HG03521 (cell line): ENCODE data around the gene GRIK4.

Experiments
- ATAC-seq: cut with Tn5 transposase; IDR thresholded peaks from one replicate; pipeline ENCODE4 v1.9.1; 2021; ENCODE audit warnings: mild to moderate bottlenecking, moderate library complexity; ENCODE audit not compliant: unreplicated experiment

The GRIK4 gene

DNA sequence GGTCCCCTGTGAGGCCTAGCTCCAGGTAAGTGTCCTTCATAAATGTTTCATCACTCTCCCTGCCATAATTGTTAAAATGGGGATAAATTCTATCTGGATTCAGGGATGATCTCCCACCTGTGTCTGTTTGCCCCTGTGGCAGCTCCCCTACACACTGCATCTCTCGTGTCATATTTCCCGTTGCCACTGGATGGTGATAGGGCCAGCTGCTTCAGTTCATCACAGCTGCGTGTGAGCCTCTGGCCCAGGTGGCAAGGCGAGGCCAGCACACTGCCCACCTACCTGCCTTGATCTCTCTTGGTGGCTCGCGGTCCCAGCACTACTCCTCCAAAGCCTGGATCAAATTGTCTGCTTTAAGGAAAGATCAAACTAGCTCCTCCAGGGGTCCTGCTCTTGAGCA is 187.4 kb downstream of the GRIK4 start:
- ATAC-seq = no peak

DNA sequence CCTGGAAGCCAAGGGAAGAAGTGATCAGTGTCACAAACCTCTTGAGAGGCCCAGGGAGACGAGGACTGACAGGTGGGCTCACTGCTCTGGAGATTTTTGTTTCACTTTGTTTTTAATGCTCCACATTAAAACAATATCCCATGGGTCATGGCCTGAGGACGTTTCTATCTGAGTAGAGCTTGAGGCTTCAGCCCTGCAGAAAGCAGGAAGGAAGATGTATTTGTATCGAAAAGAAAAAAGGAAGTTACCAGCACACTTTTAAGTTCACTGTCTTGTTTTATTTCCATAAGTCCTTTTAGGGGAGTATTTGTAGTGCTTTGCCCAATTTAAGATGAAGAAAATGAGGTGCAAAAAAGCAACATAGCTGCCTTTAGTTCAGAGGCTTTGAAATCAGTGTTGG is 191.1 kb downstream of the GRIK4 start:
- no peak for ATAC-seq

DNA sequence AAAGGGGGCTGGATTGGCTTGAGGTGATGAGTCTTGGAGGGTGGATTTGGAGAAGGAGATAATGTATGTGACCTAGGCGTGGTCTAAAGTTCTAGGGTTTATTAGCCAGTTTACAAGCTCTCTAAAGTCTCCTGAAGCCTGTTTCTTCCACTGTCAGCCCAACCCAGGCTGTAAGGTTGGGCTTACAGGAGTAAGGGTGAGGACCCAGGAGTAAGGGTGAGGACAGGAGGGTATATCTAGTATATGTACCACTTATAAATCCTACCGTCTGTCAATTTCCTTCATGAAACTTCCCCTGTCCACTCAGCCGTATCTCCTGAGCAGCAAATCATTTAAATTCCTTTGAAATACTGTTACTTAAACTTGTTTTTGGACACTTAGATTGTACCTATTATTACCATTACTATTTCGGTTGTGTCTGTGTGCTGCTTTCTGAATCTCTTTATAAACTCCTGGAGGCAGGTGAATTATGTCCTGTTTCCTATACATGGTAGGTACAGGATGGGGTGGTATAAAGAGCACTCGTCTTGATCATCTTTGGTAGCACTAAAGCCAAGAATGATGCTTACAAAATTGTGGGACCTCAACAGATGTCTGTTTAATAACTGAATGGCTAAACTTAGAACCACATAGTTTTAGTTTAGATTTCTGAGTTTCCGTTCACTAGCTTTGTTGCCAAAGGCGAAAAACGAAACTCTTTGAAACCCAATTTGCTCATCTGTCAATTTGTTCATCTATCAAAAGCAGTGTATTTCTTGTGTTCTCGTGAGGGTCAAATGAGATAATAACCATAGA is 192.0 kb downstream of the GRIK4 start:
- peak; percentile 49 for ATAC-seq

DNA sequence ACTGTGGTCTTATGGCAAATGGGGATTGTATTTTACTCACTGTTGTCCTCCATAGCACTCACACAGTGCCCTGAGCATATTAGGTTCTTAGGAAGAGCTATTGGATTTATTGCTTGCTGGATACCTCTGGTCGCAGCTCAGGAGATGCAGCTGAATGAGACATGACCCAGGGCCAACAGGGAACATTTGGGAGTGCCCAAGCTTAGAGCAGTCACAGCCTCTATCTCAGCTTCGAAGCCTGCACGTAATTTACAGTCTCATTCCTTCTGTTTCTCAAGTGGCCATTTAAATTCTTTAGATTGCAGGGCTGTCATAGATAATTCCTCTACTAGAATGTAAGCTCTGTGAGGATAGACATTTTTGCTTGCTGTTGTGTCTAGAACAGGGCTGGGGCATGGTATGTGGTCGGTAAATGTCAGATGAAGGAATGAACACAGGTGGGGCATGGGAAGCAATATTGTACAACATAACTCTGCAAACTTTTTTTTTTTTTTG is 192.8 kb downstream of the GRIK4 start:
- ATAC-seq = no peak

DNA sequence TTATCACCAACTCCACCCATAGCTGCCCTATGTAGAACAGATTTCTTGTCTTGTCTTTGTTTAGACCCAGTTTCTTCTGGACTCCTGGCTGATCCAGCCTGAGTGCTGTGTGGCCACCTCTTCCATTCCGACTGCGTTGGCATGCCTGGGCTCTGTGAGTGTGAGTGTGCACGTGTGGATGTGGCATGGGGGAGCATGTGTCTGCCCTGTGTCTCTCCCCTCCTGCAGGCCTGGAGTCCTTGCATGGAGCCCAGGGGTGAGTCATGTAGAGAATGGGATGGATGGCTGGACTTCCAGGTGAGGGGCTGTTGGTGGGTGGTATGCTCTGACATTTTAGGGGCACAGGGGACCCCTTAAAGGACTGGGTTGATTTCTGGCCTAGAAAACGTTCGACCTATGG is 194.7 kb downstream of the GRIK4 start:
- ATAC-seq = no peak

DNA sequence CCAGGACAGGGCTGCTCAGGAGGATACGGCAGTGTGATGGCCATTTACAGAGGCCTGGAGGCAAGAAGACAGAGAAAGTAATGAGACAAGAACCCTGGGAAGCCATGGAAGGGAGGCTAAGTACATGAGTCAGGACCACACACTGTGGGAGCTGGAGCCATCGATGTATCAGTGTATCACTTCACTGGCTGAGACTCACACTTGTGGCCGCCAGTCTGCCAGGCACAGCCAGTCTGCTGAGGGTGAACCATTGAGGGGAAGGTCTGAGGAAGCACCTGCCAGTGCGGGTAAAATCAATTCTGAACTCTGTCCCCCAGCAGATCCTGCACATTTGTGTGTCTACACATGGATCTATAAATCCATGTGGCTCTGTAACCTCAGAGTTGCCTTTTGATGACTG is 195.6 kb downstream of the GRIK4 start:
- no peak for ATAC-seq

DNA sequence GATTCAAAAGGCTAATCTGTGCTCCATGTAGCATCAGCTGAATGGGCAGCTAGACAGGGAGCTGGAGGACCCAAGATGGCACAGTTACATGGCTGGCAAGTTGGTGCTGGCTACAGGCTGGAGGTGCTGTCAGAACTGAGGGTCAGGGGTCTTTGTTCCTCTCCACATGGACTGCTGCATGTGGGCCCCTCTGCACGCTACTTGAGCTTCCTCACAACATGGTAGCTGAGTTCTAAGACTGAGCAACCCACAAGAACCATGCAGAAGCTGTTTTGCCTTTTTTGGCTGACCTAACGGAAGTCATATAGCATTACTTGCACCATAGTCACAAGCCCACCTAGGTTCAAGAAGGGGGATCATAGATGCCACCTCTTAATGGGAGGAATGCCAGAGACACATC is 196.1 kb downstream of the GRIK4 start:
- ATAC-seq = no peak

DNA sequence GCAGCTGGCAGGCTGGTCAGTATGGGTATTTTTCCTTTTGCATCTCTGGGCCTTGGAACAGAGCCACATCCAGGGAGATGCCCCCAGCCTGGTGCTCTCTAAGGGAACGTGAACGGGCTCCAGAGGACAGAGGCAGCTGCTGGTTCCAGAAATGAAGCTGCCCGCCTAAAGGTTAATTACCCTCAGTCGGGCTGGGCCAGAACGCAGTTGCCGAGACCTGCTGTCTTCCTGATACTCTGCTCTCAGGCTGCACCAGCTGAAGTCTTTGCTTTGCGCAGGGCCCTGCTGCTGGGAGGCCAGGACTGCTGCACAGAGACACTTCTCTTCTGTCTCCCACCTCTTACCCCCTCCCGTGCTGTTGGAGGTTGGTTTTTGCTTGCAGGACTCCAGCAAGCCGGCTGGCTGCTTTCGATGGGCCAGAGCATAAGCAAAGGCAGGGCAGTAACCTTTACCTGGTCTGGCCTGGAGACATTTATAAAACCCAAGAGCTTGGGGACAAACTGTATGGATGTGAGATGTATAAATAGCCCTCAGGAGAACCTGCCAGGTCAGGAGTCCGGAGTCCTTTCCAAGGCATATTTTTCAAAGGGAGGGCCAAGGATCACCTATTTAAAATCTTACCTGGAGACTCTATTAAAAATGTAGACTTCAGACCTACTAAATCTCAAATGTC is 197.1 kb downstream of the GRIK4 start:
- ATAC-seq = no peak

DNA sequence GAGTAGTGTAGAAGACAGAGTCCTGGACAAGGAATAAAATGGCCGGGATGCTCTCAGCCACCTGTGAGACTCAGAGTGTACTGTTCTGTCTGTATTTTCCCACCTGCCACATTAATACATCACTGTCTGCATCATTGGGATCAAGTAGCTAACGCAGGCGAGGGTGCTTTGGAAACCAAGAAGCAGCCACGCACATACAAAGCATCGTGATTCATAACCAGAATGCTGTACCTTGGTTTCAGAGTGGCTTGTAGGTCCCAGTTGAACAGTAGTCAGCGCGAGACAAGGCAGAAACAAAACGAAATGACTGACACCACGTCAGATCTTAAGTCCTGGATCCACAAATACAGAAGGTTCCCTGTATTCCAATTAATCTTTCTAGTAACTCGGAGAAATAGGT is 198.3 kb downstream of the GRIK4 start:
- peak; percentile 60 for ATAC-seq

DNA sequence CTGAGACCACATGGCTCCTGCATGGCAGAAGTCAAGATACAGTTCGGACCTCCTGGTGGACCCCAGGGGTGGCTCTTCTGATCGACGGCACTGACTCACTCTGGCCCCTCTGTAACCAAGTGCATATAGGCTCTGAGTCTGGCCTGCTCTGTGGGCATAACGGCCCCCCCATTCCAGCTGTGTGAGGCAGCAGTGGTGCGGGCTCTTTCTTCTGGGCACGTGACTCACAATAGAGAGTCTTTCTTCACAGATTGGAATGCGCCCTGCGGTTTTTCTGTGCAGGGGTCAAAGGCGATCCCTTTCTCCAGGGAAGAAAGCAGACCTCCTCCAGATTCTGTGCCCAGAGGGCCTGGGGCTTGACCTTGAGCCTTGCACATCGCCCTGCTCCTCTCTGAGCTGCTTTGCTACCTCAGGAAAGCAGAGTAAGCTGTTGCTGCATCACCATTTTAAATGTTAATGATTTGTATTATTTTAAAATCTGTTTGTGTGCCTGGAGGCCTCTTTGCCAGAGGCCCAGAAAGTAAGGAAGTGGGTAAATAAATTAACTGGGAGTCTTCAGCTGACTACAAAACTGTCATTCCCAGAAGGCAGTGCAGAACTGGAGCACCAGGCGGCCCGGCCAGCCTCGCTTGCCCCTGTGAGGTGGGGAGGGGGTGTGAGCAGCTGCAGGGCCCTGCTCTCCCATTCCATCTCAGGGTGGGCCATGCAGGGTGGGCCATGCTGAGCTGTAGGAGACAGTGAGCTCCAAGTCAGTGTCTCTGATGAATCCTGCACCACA is 199.0 kb downstream of the GRIK4 start:
- no peak for ATAC-seq

DNA sequence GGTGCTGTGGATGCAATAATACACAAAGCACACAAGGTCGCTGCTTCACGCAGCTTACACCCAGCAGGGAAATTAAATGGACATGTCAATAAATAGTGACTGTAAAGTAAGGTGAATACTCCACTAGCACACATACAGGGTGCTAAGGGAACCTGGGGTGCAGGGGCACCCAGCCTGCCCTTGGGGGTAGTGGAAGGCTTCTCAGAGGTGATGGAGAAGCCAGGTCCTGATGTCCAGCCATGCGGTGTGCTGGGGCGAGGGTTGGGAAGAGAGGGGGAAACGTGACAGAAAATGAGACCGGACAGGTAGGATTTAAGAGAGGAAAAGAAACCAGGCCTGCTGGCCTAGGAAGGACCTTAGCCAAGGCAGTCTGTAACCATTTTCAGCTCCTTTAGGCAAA is 200.5 kb downstream of the GRIK4 start:
- ATAC-seq = no peak

DNA sequence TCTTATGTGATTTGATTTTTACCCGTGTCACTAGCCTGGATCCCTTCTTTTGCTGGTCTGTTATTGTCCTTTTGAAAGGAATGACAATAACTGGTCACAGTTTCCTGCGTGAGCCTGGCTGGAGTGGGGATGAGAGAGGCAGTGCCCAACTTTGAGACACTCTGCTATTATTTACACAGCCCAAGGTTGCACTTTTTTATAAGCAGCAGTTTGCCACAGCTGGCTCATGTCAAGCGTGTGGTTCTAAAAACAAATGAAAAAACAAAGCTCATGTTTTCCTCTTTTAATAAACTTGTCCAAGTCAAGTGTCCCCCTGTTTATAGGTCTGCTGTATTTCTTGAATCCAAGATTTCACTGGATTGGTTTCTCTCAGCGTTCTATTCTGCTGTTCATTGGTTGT is 201.3 kb downstream of the GRIK4 start:
- no peak for ATAC-seq

DNA sequence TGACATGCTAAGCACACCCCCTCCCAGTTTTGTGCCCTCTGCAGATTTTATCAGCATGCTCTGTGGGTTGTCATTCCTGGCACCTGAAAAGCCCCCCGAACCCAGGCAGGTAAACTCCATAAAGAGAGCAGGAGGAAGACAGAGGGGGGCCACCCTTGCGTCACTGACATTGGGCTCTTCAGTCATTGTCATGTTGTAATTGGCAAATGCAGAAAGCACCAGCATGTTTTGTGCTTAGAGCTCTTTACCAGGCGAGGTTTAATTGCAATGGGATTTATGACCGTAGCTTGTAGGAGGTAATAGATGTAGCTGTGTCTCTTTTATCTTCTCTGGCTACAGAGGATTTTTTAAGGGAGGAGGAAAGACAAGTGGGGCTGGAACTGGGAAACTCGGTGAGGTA is 201.7 kb downstream of the GRIK4 start:
- no peak for ATAC-seq

DNA sequence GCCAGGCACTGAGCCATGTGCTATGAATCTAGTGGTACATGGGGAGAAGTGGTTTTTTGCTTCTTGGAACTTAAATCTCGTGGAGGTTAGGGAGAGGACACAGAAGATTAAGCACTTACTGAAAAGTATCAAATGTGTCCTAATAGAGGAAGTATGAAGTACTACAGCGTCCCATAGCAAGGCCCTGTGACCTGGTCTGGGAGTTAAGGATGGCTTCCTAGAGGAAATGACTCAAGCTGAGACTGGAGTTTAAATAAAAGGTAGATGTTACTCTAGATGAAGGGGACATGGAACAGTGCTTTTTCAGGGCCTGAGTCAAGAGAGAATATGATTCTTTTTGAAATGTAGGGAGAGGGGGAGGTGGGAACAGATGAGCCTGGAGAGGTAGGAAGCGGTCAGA is 202.9 kb downstream of the GRIK4 start:
- no peak for ATAC-seq

DNA sequence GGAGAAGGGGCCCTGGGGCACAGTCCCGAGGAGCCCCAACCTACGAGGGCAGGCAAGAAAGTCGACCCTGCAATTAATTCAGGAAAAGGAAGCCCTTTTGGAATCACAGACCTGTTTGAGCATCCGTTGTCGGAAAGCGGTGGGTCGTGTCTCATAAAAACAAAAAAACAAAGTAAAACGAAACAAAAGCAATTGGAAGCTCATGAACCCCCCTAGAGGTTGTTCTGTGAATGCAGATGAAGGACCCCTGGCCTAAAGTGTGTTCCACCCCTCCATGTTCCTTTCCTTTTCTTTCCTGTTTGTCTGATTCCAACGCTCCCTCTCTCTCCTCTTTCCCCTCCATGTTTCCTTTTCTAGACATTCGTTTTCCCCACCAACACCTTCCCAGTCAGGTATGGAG is 203.7 kb downstream of the GRIK4 start:
- ATAC-seq = no peak

DNA sequence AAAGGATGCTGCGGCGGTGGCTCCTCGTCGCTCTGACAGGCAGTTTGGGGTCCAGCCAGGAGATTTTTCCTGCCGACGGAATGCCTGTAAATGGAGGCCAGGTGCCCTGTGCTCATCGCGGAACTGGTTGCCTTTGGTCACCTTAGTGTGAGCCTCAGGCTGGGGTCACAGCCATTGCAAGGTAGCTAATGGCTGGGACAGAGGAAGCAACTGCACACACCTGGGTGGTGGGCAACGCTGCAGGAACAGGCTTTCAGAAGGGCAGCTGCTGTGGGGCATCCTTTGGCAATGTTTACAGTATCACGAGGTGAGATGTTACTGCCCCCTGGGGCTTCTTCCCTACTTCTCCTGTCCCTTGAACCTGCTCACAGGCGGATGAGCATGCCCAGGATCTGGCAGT is 205.5 kb downstream of the GRIK4 start:
- no peak for ATAC-seq

DNA sequence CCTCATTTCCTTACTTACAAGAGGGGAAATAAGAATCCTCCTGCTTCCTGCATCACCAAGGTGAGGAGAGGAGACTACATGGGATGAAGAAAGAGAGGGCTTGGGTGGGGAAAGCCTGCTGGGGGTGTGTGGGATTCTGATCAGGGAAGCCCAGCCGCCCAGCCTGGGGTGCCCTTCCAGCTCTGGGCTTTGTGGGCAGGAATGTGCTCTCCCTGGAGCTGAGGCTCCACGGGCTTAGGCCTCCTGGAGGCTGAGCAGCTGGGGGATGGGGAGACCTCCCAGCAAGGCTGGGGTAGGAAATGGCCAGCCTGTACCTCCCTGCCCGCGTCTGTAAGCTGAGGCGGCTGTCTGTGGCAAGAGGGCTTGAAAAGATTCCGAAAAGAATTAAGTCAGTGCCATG is 206.1 kb downstream of the GRIK4 start:
- ATAC-seq = no peak

DNA sequence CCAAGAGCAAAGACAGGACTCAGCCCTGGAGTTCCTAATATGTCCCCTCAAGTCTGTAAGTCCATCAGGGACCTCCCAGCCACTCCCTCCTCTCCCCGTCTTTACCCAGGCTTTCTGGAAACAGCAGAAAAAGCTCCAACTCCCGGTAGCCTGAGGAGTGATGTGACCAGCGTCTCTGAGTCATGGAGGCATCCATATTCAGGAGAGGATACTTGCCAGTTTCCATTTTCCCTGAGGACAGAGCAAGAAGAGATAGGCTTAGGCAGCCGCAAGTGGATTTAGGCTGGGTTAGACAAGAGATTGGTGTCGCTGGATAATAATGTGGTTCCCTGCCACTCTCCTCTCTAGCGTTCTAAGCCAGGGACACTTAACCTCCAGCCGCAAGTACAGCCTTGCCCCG is 206.6 kb downstream of the GRIK4 start:
- ATAC-seq = no peak

DNA sequence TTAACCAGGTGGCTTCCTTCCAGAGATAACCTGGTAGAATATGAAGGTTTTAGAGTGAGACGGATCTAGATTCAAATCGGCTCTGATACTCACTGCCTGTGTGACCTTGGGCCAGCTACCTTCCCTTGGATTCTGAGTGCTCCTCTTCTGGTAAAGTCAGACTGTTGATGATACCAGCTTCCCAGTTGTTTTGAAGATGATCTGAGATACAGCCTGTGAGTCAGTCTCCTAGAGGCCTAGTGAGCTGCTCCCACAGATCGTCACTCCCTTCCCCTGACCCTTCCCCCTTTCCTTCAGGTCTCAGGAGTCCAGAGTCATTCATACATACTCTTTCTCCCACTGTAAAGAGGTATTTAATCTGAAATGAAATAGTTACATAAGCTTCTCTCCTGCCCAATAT is 207.8 kb downstream of the GRIK4 start:
- ATAC-seq = no peak

DNA sequence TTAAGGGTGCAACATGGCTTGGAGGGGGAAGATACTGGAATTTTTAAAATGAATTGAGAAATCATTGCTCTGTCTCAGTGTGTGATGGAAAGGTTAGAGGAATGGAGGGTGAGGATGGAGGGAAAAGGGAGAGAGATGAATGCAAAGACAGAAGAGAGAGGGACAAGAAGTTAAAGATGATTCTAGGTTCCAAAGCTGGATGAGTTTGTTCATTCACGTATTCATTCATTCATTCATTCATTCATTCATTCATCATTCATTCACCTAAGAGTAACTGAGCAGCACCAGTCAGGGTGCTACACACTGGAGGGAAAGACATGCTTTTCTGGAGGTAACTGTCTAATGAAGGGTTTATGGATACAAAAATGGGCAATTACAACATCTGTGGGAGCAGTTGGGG is 209.2 kb downstream of the GRIK4 start:
- ATAC-seq = no peak

DNA sequence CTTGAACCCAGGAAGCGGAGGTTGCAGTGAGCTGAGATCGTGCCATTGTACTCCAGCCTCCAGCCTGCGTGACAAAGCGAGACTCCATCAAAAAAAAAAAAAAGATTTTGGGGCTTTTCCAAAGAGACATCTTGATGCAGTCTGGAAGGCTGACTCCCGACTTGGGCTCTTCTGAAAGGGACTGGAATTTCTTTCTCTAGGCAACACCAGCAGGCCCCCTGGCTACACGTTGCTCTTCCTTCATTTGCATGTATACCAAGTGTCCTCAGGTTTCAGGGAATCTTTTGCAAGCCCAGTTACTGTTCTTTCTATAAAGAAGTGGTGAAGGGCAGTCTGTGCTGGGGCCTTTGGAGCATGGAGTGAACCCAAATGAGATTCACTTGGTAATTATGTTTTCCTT is 211.0 kb downstream of the GRIK4 start:
- no peak for ATAC-seq

DNA sequence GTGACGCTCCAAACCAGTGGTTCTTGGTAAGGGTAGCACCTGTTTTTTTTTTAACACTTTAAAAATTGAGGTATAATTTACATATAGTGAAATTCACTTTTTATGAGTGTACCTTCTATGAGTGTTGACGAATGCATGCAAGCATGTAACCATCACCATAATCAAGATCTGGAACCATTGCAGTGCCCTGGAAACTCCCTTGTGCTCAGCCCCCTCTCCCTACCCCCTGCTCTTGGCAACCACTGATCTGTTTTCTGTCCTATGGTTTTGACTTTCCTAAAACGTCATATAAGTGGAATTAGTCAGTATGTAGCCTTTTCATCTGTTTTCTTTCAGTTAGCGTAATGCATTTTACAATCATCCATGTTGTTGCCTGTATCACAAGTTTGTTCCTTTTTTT is 212.2 kb downstream of the GRIK4 start:
- ATAC-seq = no peak
